Measurements from ENCODE around the gene RHOA.

RHOA gene

GRCh38 chr3:49411968-49412631, at the start of gene RHOA, which contains the start of gene TCTA:
Gene RHOA, minus strand, starts transcription at chr3:49411976. Its CDS starts 36,387 bp downstream, at chr3:49375589.
Gene TCTA, plus strand, starts transcription at chr3:49412423. Its CDS starts 4 bp downstream, at chr3:49412427.
- DNase-seq (ENCODE audit: low read depth), result peak; percentile 100

GRCh38 chr3:49460956-49461355, 49.2 kb upstream of the RHOA start:
- no peak for DNase-seq (ENCODE audit: low read depth)

GRCh38 chr3:49460188-49460890, 48.6 kb upstream of the RHOA start:
- no peak for DNase-seq (ENCODE audit: low read depth)

- DNase-seq (ENCODE audit: low read depth), result peak; percentile 54
These were observed 44.7 kb upstream of the RHOA start for GRCh38 chr3:49456466-49456865.

GRCh38 chr3:49454898-49455681, 43.3 kb upstream of the RHOA start:
- no peak for DNase-seq (ENCODE audit: low read depth)

GRCh38 chr3:49454458-49454857, 42.7 kb upstream of the RHOA start:
- peak; percentile 24 for DNase-seq (ENCODE audit: low read depth)

GRCh38 chr3:49453621-49454020, 41.8 kb upstream of the RHOA start:
- no peak for DNase-seq (ENCODE audit: low read depth)

GRCh38 chr3:49445391-49445790, 33.6 kb upstream of the RHOA start:
- no peak for DNase-seq (ENCODE audit: low read depth)

- DNase-seq (ENCODE audit: low read depth), result peak; percentile 26
These were observed 23.0 kb upstream of the RHOA start for GRCh38 chr3:49434731-49435130.

GRCh38 chr3:49428752-49429080, 16.9 kb upstream of the RHOA start:
- DNase-seq (ENCODE audit: low read depth), result no peak

GRCh38 chr3:49427586-49427985, 15.8 kb upstream of the RHOA start:
- DNase-seq (ENCODE audit: low read depth), result no peak

- DNase-seq (ENCODE audit: low read depth), result no peak
These were observed 13.0 kb upstream of the RHOA start for GRCh38 chr3:49424816-49425215.

- no peak for DNase-seq (ENCODE audit: low read depth)
These were observed 10.8 kb upstream of the RHOA start, which contains the start of gene AMT for GRCh38 chr3:49422379-49423248. Gene AMT, minus strand, starts transcription at chr3:49422473. Its CDS starts 23 bp downstream, at chr3:49422450.

- DNase-seq (ENCODE audit: low read depth), result no peak
These were observed 10.2 kb upstream of the RHOA start for GRCh38 chr3:49421890-49422378.

GRCh38 chr3:49417516-49418120, 5.8 kb upstream of the RHOA start:
- DNase-seq (ENCODE audit: low read depth), result no peak

GRCh38 chr3:49416867-49417266, 5.1 kb upstream of the RHOA start:
- DNase-seq (ENCODE audit: low read depth), result no peak

GRCh38 chr3:49415931-49416601, 4.3 kb upstream of the RHOA start:
- no peak for DNase-seq (ENCODE audit: low read depth)

- DNase-seq (ENCODE audit: low read depth), result no peak
These were observed 3.0 kb upstream of the RHOA start for GRCh38 chr3:49414753-49415152.

GRCh38 chr3:49413338-49413734, 1.6 kb upstream of the RHOA start:
- no peak for DNase-seq (ENCODE audit: low read depth)

GRCh38 chr3:49412632-49413337, 1.0 kb upstream of the RHOA start:
- peak; percentile 16 for DNase-seq (ENCODE audit: low read depth)

Data from ELR (cell line).